GM11168 (cell line): ENCODE data around the gene PPCDC.
"Not testable (repeated sequence)": the region's sequence is repeated elsewhere in the genome, so short reads cannot be mapped to it uniquely, and the experiment has no call there.

Source experiments
- in situ Hi-C: fragments of 300-500 bp; cut with MboI; formaldehyde crosslinking; loops from one replicate; pipeline ENCODE4 v1.12.0; 2022; ENCODE audit warnings: low sequenced_read_pairs; ENCODE audit not compliant: unreplicated experiment

PPCDC gene

DNA sequence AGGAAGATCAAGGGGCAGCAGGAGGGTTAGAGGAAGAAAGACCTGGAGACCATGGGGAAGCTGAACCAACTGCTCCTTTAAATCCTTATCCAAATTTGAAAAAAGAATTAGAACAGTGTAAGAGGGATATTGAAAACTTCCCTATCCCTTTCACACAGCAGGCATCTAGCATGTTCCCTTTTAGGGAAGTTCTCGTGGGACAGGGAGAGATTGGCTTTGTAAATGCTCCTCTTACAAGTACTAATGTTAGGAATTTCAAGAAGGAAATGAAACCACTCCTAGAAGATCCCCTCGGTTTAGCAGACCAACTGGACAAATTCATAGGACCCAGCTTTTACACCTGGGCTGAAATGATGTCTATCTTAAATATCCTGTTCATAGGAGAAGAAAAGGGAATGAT is 41.5 kb downstream of the PPCDC start:
- in situ Hi-C loops, result no loop called here

DNA sequence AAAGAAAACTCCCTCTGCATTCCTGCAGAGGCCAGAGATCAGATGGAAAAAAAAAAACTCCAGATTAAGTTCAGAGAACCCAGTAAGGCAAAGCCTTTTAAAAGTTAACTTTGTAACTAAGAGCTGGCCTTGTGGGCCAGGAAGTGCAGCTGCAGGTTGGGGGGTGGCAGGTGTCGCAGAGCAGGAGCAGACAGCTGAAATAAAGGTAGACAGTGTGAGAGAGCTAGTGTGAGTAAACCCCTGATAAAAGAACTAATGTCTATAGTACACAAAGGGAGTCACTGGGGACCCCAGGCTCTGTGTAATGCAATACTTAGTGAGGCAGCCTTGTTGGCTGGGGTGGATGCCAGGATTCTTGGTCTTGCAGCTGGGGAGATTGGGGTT is 42.1 kb downstream of the PPCDC start:
- in situ Hi-C loops, result no loop called here

DNA sequence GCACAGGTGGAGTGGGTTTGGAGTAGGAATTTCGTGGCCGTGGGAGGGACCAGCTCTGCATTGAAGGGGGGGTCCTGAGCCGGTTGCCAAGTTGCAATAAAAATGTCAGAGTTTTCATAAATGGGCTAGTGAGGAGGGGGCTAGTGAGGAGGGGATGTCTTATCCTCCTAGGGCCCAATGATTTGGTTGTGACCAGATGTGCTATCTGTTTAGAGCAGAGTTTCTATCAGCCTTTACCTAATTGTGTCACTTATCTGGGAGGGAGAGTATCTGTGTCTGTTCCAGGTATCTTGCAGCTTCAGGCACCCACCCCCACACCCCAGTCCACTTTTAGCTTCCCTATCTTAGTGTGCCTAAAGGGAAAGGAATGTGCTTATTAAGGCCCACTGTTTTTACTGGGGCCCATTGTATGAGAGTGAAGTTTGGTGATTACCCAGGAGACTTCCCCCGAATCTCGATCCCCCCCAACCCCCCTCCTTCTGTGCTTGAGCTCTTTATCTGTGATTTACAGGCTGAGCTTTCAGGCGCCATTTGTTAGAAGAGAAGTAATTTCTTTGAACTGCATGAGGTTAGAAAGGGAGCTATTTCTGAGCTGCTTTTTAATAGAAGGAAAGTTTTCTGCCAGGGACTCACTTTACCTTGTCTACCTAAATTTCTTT is 42.6 kb downstream of the PPCDC start:
- in situ Hi-C loops, result no loop called here

DNA sequence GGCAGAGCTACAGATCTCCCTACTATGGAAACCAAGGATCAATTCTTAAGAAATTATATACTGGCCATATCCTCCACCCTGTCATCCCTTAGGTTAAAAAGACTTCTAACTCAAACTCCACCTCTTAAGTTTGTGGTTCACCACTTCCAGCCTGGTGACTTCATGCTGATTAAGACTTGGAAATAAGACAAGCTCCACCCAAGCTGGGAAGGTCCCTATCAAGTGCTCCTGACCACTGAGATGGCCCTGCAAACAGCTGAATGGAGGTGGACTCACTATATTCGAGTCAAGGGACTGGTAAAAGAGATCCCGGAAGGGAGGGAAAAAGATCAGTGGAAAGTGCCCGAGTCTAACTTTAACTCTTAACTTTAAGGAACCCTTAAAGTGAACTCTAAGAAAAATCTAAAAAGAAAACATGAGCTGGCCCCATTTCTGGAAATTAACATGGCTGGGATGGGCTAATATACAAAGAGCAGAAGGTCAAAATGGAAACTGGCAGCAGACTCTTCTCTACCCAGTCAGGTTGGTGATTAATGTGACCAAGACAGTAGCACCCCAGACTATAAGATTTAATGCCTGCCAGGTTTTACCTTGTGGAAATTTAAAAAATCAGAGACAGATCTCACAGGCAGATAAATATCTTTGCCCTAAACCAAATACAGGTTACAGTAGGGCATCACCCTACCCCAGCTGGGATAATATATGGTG is 43.9 kb downstream of the PPCDC start:
- in situ Hi-C loops, result no loop called here

DNA sequence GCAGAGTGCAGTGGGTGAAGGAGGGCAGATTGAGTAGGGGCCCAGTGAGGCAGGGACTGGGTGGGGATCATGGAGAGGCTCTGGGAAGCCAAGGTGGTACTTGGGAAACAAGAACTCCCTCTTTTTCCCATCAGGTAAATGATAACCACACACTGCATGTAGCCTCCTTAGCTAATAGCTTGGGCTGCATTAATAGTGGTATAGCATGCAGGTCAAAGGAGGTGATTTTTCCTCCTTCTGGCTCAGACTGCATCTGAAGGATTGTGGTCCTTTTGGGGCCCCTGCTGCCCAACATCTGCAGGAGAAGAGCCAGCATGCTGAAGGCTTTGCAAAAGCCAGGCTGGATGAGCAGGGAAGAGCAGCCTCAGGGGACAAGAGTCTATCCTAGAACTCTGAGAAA is 45.4 kb downstream of the PPCDC start:
- in situ Hi-C loops, result no loop called here

DNA sequence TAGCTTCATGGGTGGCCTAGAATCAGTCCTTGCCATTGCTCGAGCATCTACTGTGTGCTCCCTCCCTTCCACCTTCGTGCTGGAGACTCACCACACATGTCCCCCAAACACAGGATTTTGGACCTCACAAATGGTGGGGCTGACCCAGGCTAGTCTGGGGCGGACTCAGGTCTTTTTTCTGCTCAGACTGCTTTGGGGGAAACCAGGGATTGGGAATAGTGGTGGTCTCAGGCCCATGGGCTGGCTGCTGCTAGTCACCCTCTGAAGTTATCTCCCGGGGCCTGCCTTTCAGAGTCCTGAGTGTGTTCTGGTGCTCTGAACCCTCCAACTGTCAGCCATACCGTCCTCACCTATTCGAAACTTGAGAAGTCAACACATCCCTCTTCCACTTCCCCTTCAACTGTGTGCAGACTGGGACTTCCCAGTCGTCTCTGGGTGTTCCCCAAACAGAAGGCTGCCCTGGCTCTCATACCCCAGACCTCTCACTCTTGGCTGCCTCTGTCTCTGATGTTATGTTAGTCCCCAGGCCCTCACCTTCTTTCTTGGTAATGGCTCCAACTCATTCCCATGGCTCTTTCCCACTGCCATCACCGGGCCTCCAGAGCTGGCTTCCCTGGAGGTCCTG is 46.0 kb downstream of the PPCDC start:
- in situ Hi-C loops, result no loop called here

DNA sequence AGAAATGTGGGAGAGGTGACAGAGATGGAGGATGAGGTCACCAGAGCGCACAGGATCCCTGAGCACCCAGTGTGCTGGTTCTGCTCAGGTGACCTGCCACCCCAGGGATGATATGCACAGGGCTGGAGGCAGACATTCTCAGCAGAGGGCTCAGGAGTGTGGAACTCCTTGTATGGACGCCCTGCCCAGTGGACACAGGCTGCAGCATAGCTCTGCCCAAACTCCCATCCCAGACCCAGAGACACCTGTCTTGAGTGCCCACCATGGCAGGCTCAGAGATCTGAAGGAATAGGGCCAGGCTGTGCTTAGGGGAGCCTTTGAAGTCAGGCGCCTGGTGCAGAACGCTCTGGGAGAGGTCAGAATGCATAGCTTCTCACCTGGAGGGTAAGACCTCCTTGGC is 47.3 kb downstream of the PPCDC start:
- in situ Hi-C loops, result no loop called here

DNA sequence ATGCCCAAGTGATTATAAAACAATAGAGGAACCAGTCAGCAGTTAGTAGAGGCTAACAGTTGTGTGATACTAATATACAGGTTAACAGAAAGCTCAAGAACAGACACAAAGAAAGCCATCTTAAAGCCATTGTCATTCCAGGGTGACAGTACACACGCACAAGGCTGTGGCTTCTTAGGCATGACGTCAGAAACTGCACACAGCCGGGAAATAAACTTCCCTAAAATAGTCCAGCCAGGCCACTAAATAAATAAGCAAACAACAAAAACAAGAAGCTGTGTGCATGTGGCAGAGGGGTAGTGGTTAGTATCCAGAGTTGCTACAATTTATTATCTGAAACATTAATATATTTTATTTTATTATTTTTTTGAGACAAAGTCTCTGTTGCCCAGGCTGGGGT is 49.8 kb downstream of the PPCDC start:
- in situ Hi-C loops, result no loop called here

DNA sequence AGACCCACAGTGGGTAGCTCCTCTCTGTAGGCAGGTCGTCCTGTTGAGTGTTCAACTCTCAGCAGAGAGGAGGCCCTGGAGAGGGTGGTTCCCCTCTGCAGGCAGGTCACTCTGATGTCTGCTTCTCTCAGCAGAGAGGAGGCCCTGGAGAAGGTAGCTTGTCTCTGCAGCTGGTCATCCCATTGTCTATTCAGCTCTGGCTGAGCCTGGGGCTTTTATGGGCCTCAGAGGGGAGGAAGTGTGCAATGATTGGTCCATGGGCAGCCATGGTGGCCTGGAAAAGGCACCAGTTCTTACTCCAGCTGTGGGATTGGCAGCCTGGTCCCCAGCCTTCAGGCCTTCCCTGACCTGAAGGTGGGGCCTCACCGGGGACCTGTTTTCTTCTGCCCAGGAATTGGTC is 52.9 kb downstream of the PPCDC start:
- in situ Hi-C loops, result no loop called here

DNA sequence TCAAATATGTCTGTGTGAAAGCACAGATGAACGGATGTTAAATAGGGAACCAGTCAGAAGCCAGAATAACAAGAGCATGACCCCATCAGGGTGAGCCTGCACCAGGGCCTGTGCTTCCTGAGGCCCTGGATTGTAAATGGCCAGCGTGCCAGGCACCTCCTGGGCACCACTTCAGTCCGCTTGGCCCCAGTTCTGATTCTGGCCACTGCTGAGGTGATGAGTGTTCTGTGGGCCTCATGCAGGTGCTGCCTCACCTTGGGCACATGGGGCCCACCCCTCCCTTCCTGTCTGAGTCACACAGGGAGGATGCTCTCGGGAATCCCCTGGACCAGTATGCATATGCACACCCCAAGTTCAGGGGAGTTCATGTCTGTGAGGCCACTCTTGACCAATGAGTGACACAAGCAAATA is 54.2 kb downstream of the PPCDC start:
- in situ Hi-C loops, result not testable (repeated sequence)

DNA sequence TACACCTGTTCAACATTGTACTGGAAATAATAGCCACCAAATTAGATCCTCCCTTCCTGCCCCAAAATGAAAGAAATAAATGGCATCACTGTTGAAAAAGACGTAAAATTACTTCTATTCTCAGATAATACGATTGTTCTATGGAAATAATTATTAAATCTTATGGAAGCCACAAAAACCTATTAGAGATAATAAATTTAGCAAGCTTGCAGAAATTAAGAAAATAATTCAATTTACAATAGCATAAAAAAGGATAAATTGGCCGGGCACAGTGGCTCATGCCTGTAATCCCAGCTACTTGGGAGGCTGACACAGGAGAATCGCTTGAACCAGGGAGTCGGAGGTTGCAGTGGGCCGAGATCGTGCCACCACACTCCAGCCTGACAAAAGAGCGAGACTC is 57.8 kb downstream of the PPCDC start:
- in situ Hi-C loops, result no loop called here

DNA sequence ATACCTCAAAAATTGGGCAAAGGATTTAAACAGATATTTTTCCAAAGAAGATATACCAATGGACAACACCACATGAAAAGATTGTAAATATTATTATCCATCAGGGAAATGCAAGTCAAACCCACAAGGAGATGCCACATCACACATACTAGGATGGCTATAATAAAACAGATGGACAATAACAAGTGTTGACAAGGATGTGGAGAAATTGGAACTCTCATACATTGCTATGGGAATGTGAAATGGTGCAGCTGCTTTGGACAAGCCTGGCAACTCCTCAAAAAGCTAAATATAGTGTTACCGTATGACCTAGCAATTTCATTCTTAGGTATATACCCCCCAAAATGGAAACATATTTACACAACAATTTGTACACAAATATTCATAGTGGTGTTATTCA is 59.3 kb downstream of the PPCDC start:
- in situ Hi-C loops, result no loop called here

DNA sequence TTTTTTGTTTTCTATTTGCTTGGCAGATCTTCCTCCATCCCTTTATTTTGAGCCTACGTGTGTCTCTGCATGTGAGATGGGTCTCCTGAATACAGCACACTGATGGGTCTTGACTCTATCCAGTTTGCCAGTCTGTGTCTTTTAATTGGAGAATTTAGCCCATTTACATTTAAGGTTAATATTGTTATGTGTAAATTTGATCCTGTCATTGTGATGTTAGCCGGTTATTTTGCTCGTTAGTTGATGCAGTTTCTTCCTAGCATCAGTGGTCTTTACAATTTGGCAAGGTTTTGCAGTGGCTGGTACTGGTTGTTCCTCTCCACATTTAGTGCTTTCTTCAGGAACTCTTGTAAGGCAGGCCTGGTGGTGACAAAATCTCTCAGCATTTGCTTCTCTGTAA is 62.3 kb downstream of the PPCDC start:
- in situ Hi-C loops, result not testable (repeated sequence)

DNA sequence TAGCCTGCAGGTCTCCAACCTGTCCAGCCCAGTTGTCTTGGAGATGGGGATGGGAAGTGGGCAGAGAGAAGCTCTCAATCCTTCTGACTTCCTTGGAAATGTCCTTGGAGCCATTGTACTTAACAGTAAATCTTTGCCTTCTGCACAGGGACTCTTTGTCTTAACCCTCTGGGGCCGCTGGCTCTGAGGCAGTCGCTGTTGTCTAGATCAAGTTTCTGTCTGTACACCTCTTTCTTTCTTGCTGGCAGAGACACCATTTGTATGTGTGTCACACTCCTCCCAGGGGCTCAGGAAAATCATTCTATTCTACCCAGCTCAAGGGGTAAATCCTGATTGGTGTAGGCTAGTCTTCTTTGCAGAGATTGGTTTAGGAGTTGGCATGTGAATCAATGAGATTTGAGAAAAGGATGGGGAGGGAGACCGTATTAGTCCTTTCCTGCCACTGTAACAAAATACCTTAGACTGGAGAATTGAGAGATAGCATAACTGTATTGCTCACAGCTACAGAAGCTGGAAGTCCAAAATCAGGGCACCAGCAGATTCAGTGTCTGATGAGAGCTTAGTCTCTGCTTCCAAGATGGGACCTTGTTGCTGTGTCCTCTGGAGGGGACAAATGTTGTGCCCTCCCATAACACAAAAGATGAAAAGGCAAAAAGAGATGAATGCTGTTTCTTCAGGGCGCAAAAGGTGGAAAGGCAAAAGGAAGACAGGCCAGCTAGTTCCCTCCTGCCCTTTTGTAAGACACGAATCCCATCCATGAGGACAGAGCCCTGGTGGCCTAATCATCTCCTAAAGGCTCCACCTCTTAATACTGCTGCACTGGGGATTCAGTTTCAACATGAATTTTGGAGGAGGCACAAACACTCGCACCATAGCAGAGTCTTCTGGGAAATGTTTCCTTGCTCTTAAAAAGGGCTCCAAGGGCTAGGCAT is 66.3 kb downstream of the PPCDC start:
- in situ Hi-C loops, result no loop called here

DNA sequence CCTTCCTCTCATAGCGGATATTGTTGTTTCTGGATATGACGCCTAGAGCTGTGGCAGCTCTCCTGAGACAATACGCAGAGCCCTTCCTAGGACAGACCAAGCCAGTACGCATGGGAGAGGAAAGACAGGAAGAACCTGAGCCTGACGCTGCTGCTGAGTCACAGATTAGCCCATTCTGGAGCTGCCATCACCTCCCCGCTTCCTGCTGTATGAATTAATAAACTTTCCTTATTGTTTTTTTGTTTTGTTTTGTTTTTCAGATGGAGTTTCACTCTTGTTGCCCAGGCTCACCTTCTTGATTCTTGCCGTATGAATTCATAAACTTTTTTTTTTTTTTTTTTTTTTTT is 67.0 kb downstream of the PPCDC start:
- in situ Hi-C loops, result no loop called here

DNA sequence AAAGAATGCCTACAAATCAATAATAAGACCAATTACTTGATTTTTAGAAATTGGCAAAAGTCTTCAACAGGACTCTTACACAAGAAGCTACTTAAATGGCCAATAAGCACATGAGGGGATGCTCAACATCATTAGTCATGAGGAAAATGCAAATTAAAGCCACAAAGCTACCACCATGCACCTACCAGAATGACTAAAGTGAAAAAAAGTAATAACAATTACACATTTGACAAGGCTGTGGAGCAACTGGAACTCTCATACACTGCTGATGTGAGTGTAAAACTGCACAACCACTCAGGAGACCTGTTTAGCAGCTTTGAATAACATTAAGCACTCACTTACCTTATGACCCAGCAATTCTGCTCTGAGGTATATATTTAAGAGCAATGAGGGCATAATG is 68.4 kb downstream of the PPCDC start:
- in situ Hi-C loops, result no loop called here

DNA sequence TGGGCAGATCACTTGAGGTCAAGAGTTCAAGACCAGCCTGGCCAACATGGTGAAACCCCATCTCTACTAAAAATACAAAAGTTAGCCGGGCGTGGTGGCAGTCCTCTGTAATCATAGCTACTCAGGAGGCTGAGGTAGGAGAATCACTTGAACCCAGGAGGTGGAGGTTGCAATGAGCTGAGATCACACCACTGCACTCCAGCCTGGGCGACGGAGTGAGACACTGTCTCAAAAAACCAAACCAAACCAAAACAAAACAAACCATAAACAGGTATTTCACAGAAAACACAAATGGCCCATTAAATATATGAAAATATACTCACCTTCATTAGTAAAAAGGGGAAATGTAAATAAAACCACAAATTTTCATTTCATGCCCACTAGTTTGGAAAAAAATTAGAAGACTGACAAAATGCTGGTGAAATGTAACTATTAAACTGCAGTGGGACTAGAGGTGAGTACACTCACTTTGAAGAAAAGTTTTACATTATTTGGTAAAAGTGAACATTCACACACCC is 71.6 kb downstream of the PPCDC start:
- in situ Hi-C loops, result not testable (repeated sequence)

DNA sequence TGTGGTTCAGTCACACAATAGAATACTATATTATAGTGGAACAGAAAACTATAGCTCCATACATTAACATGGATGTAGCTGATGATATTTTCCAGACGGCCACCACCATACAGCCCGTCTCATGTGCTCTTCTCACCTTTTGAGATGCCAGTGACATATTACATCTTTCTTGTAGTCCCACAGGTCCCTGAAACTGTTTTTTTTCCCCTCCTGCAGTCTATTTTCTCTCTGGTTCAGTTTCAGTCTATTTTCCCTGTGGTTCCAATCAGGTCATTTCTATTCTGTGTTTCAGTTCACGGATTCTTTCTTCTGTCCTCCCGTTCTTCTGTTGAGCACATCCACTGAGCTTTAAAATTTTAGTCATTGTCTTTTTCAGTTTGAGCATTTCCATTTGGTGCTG is 72.2 kb downstream of the PPCDC start:
- in situ Hi-C loops, result no loop called here

DNA sequence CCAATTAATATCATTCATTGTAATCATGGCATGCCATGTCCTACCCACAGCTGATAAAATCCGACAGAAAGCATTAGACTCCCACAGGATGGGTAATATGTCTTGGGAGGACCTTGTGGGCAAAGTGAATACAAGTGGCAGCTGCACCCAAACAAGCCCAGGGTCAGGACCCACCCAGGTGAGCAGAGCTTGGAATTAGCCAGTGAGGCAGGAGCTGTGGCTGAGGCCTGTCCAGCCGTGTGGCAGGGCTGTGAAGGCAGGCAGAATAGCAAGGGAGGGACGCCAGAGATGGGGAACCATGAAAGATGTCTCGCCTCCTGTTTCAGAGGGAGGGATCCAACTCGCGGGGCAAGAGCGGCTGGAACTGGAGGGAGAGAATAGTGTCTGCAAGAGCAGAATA is 74.5 kb downstream of the PPCDC start:
- in situ Hi-C loops, result no loop called here

DNA sequence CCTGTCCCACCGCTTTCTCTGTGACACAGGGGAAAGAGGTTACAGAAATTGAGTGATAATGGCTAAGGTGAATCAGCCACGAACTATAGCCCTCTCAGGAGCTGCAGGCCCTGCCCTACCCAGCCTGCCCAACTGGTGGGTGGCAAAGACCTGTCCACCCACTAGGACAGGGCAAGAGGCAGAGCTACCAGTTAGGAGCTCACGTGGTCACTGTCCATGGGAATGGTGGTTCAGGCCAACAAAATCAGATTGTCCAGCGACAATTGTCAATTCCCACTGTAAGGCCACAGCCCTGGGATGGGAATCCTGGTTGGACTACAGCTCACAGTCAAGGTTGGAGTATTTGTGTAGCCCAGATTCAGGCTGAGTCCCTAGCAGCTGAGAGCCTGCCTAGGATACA is 75.0 kb downstream of the PPCDC start:
- in situ Hi-C loops, result no loop called here
